Sigmoid colon (tissue), 7 donors: ENCODE measurements around the gene LAMB1. TPM values are rescaled to one million over a fixed set of nuclear protein-coding genes. Genes with fewer than 3 reads are reported as not detected.
A peak's percentile ranks its signal among the peaks of the same experiment; 100 is the strongest.

ENCODE experiments used
- DNase-seq: peaks from one replicate; pipeline ENCODE4 v3.0.0-alpha.2; 2019
- H3K27ac ChIP-seq, 4 donors: fragments of 200-600 bp; sonication (generic); one replicate each; pipeline ENCODE4 v1.5.1; 2016 to 2019; ENCODE audit warnings: mild to moderate bottlenecking in 1 of 4
- H3K27me3 ChIP-seq, 3 donors: fragments of 200-600 bp; sonication (generic); one replicate each; pipeline ENCODE4 v1.5.1; 2019; ENCODE audit warnings: mild to moderate bottlenecking in 1 of 3
- H3K36me3 ChIP-seq, 4 donors: fragments of 200-600 bp; sonication (generic); one replicate each; pipeline ENCODE4 v1.5.1; 2016 to 2019
- H3K4me1 ChIP-seq, 4 donors: fragments of 200-600 bp; sonication (generic); one replicate each; pipeline ENCODE4 v1.5.1; 2017 to 2019
- H3K4me3 ChIP-seq, 4 donors: fragments of 200-600 bp; sonication (generic); one replicate each; pipeline ENCODE4 v1.5.1; 2017 to 2019; ENCODE audit warnings: mild to moderate bottlenecking in 2 of 4, moderate library complexity in 1 of 4
- H3K9me3 ChIP-seq, 4 donors: fragments of 200-600 bp in 3 of 4; sonication (generic) in 3 of 4; one replicate each; pipeline versions ENCODE4 v1.5.1 to v1.6.1; 2013 to 2019
- CTCF ChIP-seq, 4 experiments: fragments of 450-650 bp in 3 of 4; fragments of 200-600 bp in 1 of 4; IDR thresholded peaks; one replicate each; pipeline ENCODE4 v1.5.1; 2016 to 2019; ENCODE audit warnings: antibody characterized with exemption in 4 of 4, mild to moderate bottlenecking in 3 of 4, moderate library complexity in 2 of 4
- EP300 ChIP-seq, 4 donors: sonication (generic); formaldehyde crosslinking; IDR thresholded peaks; one replicate each; pipeline ENCODE4 v1.6.1; 2017; ENCODE audit warnings: antibody characterized with exemption in 4 of 4
- POLR2A ChIP-seq, 2 donors: fragments of 450-650 bp; IDR thresholded peaks; one replicate each; pipeline ENCODE4 v1.6.1; 2016; ENCODE audit warnings: antibody characterized with exemption in 2 of 2, mild to moderate bottlenecking in 2 of 2, moderate library complexity in 2 of 2
- POLR2AphosphoS5 ChIP-seq, 4 donors: sonication (generic); formaldehyde crosslinking; IDR thresholded peaks; one replicate each; pipeline ENCODE4 v1.6.1; 2017; ENCODE audit warnings: antibody characterized with exemption in 4 of 4
- WGBS, 2 donors: extraction: QIAGEN DNeasy Blood & Tissue Kit; methylation state at CpG; one replicate each; pipeline ENCODE4 v1.1.7; 2013; 5-methylcytosine and 5-hydroxymethylcytosine counted together
- intact Hi-C: fragments of 100-400 bp; cut with DNase I; formaldehyde crosslinking; loops from one replicate; pipeline ENCODE4 v1.15.1; 2023
- polyA plus RNA-seq, 3 donors: library from polyadenylated mRNA; stranded (reverse); fragments of 200-250 nt; gene quantifications; one replicate each; pipeline ENCODE4 v1.2.3, GENCODE V29; 2013
- total RNA-seq, 4 donors: library from RNA; depleted of rRNA; stranded (reverse); fragments of >200 nt; gene quantifications; one replicate each; pipeline ENCODE4 v1.1.0, GENCODE V29; 2016
- donor health status: healthy with polysubstance abuse.
- donor health status: Bipolar disorder and iron deficiency.
- donor health status: healthy.

LAMB1 gene
- total and polyA plus RNA-seq, 7 donors = 16.9 to 246 (median 161) TPM

GRCh38 chr7:108008240-108008639, 5.3 kb upstream of the LAMB1 start:
- intact Hi-C loops = loop anchor here (10.0 kb wide), 1 partner anchor 263 kb away; the partner anchor contains the start of gene CBLL1
- TF ChIP-seq EP300 (IDR thresholded peaks at IDR 0.05) (no peak), CTCF (IDR thresholded peaks at IDR 0.05) (no peak), POLR2A (IDR thresholded peaks at IDR 0.05) (no peak), POLR2AphosphoS5 (IDR thresholded peaks at IDR 0.05) (no peak)
- Histone ChIP-seq H3K27me3 (no peaks in the 10 kb centered on the region), H3K27ac (no peak overlapping the region), H3K4me1 (peaks cover 0 to 27% (median 23%) of the 10 kb centered on the region in 4 donors), H3K36me3 (no peaks in the 10 kb centered on the region), H3K4me3 (no peak overlapping the region), H3K9me3 (no peaks in the 10 kb centered on the region)
- no peak for DNase-seq
- WGBS, 2 donors = 29 to 67% methylated on average over 4 of the region's 4 CpGs

GRCh38 chr7:108007762-108008161, 4.8 kb upstream of the LAMB1 start:
- no peaks in the 10 kb centered on the region for H3K27me3 ChIP-seq
- intact Hi-C loops = loop anchor here (10.0 kb wide), 1 partner anchor 263 kb away; the partner anchor contains the start of gene CBLL1
- no peak overlapping the region for H3K27ac ChIP-seq
- WGBS, 2 donors = 28 to 72% methylated on average over 3 of the region's 3 CpGs
- no peaks in the 10 kb centered on the region for H3K36me3 ChIP-seq
- TF ChIP-seq EP300 (IDR thresholded peaks at IDR 0.05) (no peak), POLR2A (IDR thresholded peaks at IDR 0.05) (no peak), CTCF (IDR thresholded peaks at IDR 0.05) (no peak), POLR2AphosphoS5 (IDR thresholded peaks at IDR 0.05) (no peak)
- H3K4me1 ChIP-seq = peaks cover 0 to 23% (median 20%) of the 10 kb centered on the region in 4 donors
- no peak for DNase-seq
- H3K4me3 ChIP-seq = no peak overlapping the region
- H3K9me3 ChIP-seq = no peaks in the 10 kb centered on the region

GRCh38 chr7:108007261-108007660, 4.3 kb upstream of the LAMB1 start:
- no peak for DNase-seq
- Histone ChIP-seq H3K27ac (no peak overlapping the region), H3K27me3 (no peaks in the 10 kb centered on the region), H3K4me1 (peaks cover 0 to 23% (median 17%) of the 10 kb centered on the region in 4 donors), H3K36me3 (no peaks in the 10 kb centered on the region), H3K9me3 (no peaks in the 10 kb centered on the region), H3K4me3 (no peak overlapping the region)
- TF ChIP-seq POLR2AphosphoS5 (IDR thresholded peaks at IDR 0.05) = no peak
- TF ChIP-seq POLR2A (IDR thresholded peaks at IDR 0.05) = no peak
- no peak for TF ChIP-seq EP300 (IDR thresholded peaks at IDR 0.05)
- TF ChIP-seq CTCF (IDR thresholded peaks at IDR 0.05) = no peak
- intact Hi-C loops = loop anchor here (10.0 kb wide), 1 partner anchor 262 kb away; the partner anchor contains the start of gene CBLL1
- 26 to 70% methylated on average over 3 of the region's 3 CpGs for WGBS, 2 donors

GRCh38 chr7:108004220-108005142, 1.5 kb upstream of the LAMB1 start:
- intact Hi-C loops = loop anchor here (5.0 to 10.0 kb wide), 6 partner anchors 67 to 260 kb away; partner anchors contain the start of genes CBLL1 and DLD
- peak; percentile 65 for DNase-seq
- Histone ChIP-seq H3K4me1 (peaks cover 0 to 31% (median 28%) of the 10 kb centered on the region in 4 donors), H3K27me3 (no peaks in the 10 kb centered on the region), H3K36me3 (no peaks in the 10 kb centered on the region), H3K4me3 (no peak overlapping the region), H3K27ac (peak overlapping the region; percentile 83 to 87 (median 86)), H3K9me3 (no peaks in the 10 kb centered on the region)
- WGBS, 2 donors = 15 to 32% methylated on average over 13 of the region's 13 CpGs
- TF ChIP-seq POLR2AphosphoS5 (IDR thresholded peaks at IDR 0.05) (no peak), CTCF (IDR thresholded peaks at IDR 0.05) (no peak), EP300 (IDR thresholded peaks at IDR 0.05) (no peak), POLR2A (IDR thresholded peaks at IDR 0.05) (no peak)
